ENCODE data around the gene INSYN2A.

The INSYN2A gene

DNA sequence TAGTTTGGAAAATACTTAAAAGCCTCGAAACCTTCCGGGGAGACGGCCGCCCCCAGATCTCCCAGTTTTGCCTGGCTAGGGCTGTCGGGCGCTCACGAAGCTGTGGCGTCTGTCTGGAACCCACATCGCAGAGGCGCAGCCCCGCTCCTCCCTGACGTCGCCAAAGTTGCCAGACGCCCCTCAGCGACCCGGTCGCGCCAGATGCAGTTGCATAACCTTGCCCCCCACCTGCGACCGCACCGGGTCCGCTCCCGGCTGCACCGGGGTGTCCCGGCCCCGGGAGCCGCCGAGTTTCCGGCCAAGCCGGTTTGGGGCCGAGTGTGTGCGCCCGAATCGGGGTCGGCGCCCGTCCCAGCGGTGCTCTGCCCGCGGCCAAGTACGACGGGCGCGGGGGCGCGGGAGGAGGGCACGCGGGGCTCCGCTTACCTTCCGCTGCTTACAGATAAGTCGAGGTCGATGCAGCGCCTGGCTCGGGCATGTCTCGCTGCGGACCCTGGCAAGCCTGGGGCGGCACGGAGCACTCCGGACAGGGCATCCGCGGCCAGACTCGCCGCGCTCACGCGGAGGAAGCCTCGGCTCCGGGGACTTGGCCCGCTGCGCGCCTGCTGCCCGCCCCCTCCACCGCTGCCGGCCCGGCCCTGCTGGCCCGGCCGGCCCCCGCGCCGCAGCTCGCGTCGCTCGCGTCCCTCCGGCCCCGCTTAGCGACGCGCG is 665 bp downstream of the INSYN2A start:
- peak in 9 of 58 donors; percentile 4 to 60 (median 32) for DNase-seq

DNA sequence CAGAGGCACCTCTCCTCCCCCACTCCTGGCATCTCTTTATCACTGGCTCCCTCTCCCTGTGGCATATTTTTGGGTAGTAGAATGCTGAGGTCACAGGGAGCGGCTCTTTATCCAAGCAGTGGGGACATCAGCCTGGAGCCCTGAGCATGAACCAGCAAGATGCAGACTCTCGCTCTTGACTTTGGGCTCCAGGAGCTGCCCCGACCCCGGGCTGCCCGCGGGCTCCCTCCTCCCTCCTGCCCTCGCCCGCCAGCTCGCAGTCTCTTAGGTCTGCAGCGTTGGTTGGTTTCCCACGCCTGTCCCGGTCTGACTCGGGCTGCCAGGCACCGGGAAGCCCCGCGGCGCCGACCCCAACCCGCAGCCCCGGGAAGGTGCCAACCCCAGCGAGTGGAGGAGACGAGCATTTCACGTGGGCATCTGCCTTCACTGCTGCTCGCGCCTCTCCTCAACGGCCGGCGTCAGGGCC is 1.3 kb downstream of the INSYN2A start:
- DNase-seq: peak in 8 of 58 donors; percentile 14 to 51 (median 23)

DNA sequence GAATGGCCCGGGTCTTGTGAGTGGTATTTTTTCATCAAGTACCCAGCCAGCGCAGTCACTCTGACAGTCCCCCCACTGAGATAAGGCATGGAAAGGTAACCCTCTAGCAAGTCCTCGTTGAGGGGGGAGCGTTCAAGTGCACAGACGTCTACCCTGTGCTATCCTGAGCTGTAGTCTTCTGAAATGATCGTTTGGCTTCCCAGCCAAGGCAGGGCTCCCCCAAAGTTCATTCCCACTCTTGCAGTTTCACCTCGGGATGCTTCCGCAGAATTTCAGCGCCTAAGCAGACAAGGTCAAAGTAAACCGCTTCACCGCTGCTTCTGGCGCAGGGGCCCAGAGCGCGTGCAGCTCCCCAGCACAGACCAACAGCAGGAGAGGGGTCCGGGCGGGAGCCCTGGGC is 1.8 kb downstream of the INSYN2A start:
- DNase-seq: no peak

DNA sequence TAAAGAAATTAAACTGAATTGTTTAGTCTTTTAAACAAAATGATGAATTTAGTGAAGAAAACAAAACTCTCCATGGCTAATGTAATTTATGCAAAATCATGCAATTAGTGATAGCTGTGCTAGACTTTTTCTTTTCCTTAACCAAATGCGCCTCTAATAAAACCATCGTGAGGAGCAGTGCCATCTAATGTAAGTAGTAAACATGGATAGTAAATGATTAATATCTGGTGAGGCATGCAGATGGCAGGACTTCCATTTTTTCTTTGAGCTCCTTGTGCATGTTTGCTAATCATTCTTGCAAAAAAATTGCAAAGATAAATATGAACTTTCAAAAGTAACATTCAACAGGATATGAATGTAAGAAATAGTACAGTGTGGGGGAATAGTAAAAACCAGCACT is 2.3 kb downstream of the INSYN2A start:
- DNase-seq: no peak

DNA sequence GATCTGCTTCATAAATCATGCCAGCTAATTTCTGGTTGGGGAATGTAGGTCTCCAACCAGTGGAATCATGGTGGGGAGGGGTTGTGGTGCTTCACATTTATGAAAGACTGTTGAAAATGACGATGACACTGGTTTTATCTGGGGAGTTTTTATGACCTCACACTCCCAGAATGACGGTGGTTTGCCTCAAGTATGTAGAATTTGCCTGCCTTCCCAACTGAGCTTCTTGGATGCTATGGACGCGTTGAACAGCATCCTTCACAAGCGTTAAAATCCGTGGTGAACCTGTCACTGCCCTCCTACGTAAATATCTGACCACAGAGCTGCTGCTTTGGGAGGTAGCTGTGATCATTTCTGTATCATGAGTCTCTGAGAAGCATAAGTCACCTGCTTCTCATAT is 3.3 kb downstream of the INSYN2A start:
- DNase-seq: no peak

DNA sequence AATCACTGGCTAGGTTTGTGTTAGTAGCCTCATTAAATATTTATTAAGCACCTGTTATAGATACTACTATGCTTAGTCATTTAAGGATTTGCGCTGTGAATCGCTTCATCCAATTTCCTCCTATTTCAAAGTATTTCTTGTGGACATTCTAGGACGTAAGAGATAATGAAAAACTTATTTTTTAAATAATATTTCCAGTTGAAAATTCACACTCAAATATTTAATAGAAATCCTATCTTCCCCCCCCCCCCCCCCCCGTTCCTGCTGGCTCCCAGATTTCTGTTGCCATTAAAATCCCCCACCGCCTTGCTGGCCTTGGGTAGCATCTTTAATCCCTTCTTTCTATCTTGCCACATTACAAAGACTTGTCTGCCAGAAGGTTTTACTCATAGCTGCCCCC is 6.0 kb downstream of the INSYN2A start:
- no peak for DNase-seq

DNA sequence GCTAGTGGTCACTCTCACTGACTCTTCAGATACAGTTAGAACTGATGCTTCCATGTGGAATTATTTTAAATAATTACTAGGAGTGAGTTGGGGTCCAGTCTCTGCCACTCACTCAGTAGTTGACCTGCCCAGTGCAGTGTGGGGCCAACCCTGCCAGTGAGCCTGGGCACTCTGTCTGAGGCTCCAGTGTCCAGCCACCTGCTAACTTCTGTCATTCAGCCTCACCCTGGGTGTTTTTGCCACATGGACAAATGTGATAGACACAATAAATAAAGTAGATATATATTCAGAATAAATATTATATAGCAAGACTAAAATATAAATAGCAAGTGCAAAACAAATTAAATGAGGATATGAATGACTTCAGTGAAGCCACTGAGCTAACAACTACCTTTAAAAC is 7.2 kb downstream of the INSYN2A start:
- no peak for DNase-seq

DNA sequence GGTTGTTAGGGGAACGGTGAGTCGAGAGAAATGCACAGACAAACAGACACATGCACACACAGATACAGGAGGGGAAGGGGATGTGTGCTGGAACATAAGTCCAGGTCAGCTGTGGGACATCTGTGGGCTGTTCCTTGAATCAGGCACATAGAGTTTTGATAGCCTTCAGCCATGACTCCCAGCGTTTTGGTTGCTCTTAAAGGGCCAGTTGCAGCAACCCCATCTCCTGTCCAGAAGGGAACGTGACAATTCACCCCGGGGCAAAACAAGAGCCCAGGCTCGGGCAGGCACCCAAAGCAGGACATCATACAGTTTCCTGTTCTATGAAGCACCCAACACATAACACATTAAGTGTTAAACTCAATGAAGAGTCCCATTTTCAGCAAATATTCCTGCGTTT is 9.6 kb downstream of the INSYN2A start:
- DNase-seq: no peak

DNA sequence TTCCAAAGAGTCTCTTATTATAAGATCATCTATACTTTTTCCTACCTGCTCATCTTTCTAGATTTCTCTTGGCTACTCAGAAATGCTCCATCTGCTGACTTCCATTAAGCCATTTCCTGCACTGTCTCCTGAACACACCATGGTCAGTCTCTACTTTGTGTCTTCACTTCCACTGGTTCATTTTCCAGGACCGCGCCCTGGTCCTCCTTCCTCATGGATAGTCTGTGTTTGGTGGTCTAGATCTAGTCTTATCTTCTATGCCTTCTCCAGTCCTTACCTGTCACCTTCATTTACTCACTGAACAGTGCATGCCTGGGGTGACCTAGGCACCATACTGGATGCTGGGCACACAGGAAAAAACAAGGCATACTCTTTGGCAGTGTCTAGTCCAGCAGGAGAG is 11.8 kb downstream of the INSYN2A start:
- no peak for DNase-seq

DNA sequence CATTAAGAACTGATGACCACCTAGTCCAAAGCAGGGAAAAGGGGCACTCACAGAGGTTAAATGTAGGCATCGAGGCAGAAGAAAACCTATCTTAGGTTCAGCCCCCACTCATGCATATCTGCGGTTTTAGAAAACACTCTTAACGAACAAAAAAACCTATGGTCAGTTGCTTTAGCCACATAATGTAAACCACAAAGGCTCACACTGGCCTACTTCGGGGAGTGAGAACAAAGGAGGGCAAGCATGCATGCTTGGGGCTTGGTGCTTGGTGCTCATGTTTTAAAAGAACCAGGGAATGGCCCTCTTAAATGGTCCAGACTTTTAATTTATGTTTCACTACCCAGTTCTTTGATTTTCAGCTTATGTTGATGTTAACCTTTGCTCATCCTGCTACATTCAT is 14.2 kb downstream of the INSYN2A start:
- DNase-seq: no peak

DNA sequence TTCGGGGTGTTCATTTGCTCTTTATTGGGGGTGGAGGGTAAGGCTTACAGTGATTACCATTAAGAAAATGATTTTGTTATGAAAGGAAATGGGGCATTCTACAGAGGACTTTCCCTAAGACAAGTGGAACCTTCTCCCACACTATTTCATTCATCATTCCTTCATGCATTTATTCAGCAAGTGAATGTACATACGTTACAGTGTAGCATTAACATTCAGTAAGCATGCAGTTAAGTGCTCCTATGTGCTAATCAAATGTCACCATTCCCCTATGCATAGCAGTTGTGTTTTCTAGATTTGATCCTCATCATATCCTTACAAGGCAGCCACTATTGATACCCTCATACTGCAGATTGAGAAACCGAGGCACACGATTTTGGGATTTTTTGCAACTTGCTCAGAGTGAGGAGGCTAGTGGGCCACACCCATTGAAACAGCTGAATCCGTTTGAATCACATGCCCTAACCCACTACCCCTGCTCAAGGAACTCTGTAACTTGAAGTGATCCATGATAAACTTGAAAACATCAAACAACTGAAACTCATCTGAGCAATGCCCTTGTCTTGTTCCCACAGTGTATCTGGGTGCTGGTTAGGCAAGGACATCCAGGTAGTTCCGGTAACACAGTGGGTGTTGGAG is 16.7 kb downstream of the INSYN2A start:
- DNase-seq: no peak

DNA sequence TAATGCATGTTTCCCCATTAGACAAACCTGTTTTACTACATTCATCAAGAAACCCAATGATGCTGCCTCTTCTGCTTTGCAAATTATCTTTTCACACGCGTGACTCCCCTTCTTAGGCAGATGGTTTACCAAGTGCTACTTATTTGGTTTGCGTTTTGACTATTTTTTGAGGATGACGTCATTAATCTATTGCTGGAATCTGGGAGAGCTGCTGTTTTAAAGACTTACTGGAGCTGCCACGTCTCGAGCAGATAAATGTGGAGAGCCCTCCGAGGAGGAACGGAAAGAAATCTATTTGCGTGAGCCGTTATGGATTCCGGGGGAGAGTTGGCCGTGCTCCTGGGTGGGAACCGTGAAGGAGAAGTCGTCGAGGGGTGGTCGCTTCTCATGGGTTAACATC is 19.7 kb downstream of the INSYN2A start:
- DNase-seq: no peak

DNA sequence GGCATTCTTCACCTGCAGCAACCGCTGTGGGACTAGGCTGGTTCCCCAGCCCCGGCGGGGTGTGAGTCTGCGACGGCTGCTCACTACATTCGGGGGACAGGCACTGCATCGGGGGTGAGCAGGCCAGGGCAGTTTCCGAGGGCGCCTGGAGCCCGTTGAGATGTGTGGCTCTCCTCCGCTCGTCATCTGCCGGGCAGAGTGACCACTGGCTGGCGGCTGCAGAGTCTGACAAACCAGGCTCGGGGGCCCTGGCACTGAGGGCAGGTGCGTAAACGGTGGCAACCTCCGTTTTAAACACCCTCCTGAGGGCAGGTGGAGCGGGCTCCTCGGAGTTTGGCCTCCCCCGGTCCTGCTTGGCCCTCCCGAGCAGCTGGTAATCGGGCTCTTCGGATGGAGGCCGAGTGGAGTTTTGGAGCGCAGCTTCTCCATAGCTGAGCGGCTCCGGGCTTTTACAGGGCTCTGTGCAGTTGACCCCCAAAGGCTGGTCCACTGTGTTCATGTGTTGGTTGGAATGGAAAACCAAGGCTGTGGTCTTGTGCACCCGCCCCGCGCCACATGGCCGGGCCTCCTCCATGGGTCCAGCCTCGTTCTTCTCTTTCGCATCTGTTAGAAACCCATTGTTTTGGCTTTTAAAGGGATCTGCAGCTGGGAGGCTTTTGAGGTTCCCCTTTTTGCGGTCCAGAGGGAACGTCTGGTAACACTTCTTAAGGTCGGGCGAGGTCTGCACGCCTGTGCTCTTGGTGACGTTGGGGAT is 20.9 kb downstream of the INSYN2A start:
- DNase-seq: no peak

DNA sequence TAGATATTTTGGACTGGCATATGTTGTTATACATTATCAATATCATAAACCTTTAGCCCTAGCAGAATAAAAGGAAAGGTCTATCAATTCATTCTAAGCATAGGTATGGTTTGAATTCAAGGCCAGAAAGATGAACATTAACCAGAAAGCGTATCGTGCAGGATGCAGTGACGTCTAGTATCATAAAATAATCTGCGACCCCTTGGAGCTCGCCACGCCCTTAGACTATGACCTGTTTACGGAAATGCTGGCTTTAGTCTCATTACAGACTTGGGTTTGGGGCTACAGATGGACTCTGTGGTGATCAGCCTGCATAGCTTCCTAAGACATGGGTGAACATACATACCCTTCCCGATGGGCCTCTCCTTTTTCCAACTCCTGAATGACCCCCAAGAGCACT is 21.5 kb downstream of the INSYN2A start:
- DNase-seq: no peak

DNA sequence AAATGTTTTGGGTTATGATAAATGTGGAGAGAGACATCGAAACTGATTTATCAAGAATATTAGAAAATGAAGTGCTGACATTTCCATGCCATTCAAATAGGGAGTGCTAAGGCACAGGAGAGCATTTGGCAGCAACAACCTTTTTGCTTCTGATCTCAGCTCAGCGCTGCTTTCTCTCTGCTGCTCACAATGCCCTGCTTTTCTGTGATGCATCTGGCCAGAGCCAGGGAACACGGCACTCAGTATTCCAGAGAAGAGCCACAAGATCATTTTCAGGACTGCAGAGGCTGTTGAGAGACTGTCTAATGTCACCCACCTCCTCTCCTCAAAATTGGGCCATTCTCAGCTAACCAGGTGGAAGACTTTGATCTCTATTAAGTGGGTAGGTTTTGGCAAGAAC is 28.1 kb downstream of the INSYN2A start:
- peak in 22 of 58 donors; percentile 4 to 51 (median 14) for DNase-seq

DNA sequence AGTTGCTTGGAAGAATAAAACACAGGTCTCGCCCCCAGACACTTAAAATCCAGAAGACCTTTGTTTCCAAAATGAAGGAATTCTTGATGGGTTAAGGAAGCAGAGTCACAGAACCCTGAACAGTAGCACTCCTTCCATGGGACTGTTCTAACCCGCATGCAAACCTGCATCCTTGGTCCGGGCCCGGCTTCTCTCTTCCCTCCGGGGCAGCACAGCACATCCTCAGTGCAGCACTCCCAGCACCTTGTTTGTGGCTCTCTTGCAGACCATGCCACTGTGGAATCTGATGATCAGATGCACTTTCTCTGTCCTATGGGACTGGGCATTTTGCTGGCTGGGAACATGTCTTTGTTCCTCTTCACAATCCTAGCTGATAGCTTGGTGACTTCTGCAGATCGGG is 33.5 kb downstream of the INSYN2A start:
- DNase-seq: no peak

DNA sequence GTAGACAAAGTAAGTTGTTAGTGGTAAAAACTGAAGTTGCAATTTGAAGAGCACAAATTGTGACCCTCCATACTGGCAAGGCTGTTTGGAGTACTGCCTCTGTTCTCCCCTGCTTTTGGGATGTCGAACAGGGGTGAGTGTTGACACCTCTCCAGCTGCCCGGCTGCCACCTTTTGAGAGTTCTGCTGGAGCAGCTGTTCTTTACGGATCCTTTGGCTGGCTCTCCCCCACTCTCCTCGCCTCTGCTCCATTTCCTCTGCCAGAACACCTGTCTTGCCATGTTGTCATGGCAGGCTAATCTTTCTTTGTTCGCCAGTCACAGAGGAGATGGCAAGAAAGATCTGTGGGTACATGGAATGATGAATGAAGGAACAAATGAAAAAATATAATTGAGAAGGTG is 34.9 kb downstream of the INSYN2A start:
- DNase-seq: no peak

DNA sequence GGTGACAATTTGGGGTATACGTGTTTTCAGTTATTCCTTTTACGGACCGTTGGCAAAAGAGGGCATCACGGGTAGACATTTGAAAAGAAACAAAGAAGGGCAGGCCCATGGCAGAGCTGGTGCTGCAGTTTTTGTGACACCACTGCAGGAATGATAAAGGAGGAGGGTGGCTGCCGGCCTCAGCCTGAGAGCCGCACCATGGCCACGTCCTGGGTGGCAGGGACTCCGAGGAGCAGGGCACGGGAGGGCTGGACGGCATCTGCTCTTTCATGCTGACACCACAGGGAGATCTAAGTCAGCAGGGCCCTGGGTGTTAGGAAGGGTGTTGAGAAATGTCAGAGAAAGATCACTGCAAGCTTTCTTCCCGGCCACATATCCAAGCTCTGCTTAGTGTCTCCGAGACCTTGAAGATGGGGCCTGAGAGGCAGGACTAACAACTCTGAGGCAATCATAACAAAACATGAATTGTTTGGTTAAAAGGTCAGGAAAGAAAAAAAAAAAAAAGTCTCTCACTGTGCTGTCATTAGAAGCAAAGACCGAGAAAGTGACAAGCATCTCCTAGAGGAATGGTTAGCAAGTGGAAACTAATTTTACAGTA is 36.6 kb downstream of the INSYN2A start:
- no peak for DNase-seq

DNA sequence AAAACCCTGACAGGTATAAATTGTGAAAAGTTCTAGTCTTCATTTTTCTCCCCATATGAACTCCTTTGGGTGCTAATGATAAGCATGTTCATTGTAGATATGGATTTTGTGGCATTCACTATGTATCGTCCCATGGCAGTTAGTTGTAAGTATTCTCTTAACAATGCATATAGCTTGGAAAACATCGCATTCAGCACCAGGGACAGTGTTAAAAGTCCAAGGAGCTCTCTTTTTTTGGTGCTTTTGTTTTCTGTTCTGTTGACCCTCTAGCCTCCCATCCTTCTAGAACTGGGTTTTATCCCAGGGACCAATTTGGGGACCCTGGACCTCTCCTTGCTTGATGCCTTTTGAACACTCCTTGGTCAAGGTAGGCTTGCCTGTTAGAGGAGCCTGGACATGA is 37.7 kb downstream of the INSYN2A start:
- no peak for DNase-seq

DNA sequence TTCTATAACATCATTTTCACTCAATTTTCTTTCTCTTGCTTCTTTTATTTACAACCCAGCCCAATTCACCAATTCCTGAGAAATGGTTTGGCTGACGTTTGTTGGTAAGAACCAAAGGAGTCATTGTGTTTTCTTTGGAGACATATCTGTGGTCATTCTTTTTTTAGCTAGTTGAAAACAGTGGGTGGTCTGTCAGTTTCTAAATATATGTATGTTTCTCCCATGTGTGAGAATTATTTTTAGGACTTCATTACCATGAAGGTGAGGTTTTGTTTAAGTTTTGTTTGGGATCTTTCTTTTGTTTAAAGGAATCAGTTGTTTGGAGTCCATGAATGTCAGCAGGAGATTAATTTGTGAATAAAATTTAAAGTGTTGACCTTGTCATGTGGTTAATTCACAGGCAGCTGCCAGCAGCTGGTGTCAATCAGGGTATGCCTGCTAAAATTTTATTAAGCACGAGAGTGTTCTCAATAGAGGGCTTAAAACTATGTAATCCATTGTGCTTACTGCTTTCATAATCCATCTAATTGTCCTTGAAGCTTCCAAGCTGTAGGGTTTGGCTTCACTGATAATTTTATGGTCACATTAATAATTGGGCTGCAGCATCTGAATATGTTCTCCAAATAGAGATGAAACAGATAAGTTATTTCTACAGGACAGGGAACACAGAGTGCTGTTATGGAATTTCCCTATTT is 38.7 kb downstream of the INSYN2A start:
- no peak for DNase-seq

DNA sequence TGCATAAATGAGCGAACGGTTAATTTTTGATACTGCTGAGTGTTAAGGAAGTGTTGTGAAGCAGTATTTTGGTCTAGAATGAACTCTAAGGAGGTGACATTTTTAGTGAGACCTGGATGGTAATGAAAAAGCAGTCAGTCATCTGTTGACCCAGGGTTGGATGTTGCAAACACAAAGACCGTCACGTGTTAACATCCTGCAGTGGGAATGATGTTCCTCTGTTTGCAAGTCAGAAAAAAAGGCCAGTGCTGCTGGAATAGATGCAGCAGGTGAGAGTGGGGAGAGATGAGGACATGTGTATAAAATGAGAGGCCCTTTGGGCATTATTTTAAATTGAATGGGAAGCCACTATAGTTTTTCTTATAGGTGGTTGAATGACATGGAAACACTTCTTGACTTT is 39.3 kb downstream of the INSYN2A start:
- no peak for DNase-seq

Measured in anterior cingulate cortex (tissue), 58 donors.